HG03025 (cell line): ENCODE results near the gene EEF1AKMT4.

ENCODE experiments used
- ATAC-seq: cut with Tn5 transposase; IDR thresholded peaks from one replicate; pipeline ENCODE4 v1.9.1; 2021; ENCODE audit warnings: mild to moderate bottlenecking, moderate library complexity; ENCODE audit not compliant: unreplicated experiment, low FRiP score

The EEF1AKMT4 gene

DNA sequence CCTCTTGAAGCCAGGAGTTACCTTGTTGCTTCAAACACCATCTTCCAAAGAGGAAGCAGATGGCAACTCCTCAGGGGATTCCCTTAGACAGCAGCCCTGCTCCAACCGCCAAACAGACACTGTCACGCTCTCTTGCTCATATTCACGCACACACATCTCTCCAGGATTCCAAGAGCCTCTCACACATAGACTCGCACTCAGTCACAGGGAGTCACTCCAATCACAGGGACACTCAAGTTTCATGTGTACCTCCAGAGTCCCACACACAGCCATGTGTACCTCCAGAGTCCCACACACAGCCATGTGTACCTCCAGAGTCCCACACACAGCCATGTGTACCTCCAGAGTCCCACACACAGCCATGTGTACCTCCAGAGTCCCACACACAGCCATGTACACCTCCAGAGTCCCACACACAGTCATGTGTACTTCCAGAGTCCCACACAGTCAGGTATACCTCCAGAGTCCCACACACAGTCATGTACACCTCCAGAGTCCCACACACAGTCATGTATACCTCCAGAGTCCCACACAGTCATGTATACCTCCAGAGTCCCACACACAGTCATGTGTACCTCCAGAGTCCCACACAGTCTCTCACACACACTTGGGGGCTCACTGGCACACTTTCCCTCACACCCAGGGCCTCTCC, 14.0 kb upstream of the EEF1AKMT4 start:
- no peak for ATAC-seq

DNA sequence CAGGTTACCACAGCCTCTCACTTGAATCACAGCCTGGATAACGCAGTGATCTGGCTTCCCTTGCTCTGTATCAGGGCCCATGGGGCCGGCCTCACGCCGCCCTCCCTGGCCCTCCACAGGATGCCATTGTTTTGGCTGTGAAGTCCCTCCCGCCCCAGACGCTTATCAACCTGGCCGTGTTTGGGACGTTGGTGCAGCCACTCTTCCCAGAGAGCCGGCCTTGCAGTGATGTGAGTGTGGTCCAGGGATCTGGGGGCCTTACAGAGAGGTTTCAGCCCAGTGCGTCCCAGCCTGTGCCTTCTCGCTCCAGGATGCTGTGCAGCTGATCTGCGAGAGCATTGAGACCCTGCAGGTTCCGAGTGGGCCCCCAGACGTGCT, 13.4 kb upstream of the EEF1AKMT4 start:
- ATAC-seq, result no peak

DNA sequence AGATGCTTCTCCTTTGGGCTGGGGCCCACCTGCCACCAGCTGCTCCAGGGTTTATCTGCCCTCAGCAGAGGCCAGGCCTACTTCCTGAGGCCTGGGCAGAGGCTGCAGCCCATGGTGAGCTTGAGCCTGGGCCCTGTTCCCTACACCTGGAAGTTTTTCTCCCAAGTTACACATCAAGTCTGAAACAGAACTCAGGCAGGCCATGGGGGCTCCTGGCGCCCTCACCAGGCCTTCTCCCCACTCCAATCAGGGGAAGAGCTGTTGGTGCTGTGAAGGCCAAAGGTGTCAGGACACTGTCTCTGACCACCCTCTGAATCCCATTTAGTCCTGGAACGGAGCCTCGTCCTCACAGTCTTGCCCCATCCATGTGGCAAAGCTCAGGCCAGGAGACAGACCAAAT, 12.8 kb upstream of the EEF1AKMT4 start:
- no peak for ATAC-seq

GRCh38 chr3:184237211-184237610, 12.3 kb upstream of the EEF1AKMT4 start:
- no peak for ATAC-seq

DNA sequence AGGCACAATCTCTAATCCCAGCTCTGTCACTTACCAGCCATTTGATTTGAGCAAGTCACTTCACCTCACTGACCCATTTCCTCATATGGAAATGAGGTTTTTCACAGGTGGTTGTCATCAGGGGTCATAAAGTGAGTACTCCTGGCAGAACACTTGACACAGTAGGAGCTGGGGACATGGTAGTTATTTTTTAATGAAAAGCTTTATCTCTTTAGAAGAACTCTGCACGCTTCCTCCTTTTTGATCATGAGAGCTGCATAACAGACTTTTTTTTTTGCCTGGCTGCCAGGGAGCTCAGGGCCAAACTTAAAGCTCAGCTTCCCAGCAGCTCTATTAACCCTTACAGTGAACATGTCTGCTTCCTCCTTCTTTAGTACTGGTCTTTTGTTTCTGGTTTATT, 11.7 kb upstream of the EEF1AKMT4 start:
- ATAC-seq, result no peak

GRCh38 chr3:184238246-184238818, 11.1 kb upstream of the EEF1AKMT4 start:
- ATAC-seq, result no peak

- ATAC-seq, result no peak
Observed at GRCh38 chr3:184239221-184239620, 10.3 kb upstream of the EEF1AKMT4 start.

GRCh38 chr3:184239708-184240107, 9.8 kb upstream of the EEF1AKMT4 start:
- no peak for ATAC-seq

- ATAC-seq, result no peak
Observed at GRCh38 chr3:184240384-184241140, 8.9 kb upstream of the EEF1AKMT4 start.

DNA sequence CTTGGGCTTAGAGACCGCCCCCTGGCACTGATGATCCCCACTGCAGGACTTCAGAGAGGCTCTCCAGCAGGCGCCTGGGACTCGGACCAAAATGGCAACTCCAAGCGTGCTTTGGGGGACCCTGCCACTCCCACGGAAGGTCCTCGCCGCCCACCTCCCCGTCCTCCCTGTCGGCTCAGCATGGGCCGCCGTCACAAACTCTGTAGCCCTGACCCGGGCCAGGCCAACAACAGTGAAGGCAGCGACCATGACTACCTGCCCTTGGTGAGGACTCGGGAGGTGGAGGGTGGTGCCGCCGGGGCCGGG, 8.4 kb upstream of the EEF1AKMT4 start:
- no peak for ATAC-seq

GRCh38 chr3:184241447-184242296, 7.8 kb upstream of the EEF1AKMT4 start:
- ATAC-seq, result no peak

GRCh38 chr3:184242297-184242685, 7.2 kb upstream of the EEF1AKMT4 start:
- ATAC-seq, result no peak

GRCh38 chr3:184248454-184249411, 739 bp upstream of the EEF1AKMT4 start, which contains the start of gene ALG3:
Gene ALG3 (minus strand): TSS chr3:184248962. CDS start chr3:184248940, 22 bp downstream.
- ATAC-seq, result no peak

DNA sequence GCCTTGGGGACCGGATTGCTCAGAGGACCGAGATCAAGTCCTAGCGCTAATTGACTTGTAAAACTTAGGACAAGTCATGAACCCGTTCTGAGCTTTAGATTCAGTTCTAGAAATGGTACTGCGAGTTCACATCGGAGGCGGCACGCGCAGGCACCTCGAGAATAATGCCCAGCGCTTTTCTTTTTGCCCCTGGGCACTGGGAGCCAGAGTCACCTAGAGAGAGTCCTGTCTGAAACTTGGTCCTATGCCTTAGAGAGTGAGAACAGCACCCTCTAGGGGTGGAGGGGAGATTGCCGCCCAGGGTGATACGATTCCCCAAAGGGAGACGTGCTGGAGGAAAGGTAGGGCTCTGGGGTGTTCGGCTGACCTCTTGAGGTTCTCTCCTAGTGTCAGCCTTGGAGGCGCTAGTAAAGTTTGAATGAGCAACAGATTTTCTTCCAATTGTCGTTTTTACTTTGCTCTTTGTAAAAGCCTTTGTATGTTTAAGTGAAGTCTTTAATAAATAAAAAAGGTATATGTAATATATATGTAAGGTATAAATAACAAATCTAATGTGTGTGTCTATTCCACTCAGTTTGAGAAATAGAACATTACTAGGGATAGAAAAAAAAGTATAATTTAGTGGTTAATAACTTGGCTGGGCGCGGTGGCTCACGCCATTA, 826 bp downstream of the EEF1AKMT4 start:
- ATAC-seq, result peak; percentile 60

GRCh38 chr3:184255291-184256039, 6.0 kb downstream of the EEF1AKMT4 start:
- no peak for ATAC-seq

DNA sequence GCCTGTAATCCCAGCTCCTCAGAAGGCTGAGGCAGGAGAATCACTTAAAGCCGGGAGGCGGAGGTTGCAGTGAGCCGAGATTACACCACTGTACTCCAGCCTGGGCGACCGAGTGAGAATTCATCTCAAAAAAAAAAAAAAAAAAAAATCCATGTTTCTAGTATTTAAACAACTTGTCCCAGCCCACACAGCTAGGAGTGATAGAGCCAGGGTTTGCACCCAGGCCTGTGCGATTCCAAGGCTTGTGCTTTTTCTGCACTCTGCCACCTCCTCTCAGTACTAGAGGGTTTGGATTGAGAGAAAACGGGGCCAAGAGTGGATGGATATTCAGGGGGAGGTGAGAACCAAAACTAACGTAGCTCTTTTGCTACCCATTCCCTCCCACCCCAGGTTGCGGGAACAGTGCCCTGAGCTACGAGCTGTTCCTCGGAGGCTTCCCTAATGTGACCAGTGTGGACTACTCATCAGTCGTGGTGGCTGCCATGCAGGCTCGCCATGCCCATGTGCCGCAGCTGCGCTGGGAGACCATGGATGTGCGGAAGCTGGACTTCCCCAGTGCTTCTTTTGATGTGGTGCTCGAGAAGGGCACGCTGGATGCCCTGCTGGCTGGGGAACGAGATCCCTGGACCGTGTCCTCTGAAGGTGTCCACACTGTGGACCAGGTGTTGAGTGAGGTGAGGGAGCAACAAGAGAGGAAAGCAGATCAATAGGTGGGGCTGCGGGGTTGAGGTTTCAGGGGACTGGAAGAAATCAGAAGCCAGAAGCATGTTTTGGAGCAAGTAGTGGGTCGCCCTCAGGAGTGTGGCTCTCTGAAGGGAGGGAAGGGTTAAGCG, 7.8 kb downstream of the EEF1AKMT4 start:
- no peak for ATAC-seq

DNA sequence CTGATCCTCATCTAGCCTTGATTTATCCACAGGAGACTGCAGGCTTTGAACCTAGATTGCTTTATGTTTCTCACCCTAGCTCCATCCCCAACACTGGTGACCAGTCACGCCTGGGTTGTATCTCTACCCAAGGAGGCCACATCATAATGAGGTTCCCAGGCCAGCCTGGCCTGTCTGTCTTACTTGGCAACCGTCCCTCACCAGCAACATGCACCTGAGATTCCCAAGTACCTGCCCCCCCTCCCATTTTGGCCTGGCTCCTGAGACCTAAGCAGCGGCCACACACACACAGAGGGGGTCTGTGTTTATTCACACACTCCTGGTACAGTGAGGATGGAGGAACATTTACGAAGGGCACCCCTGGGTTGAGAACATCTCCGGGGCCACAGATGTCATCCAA, 9.5 kb downstream of the EEF1AKMT4 start:
- no peak for ATAC-seq

- no peak for ATAC-seq
Observed at GRCh38 chr3:184259396-184259877, 10.0 kb downstream of the EEF1AKMT4 start.
